Duodenal mucosa (tissue), 2 donors: ENCODE results near the gene PGC.

Experiments
- H3K27ac ChIP-seq: one replicate; pipeline ENCODE4 v1.7.0; 2013; ENCODE audit warnings: low read depth, low read length
- H3K27me3 ChIP-seq, 2 donors: one replicate each; pipeline ENCODE4 v1.7.0; 2013; ENCODE audit warnings: low read length in 2 of 2, control low read depth in 1 of 2; ENCODE audit not compliant: insufficient read depth in 2 of 2, control insufficient read depth in 1 of 2
- H3K36me3 ChIP-seq, 2 donors: one replicate each; pipeline ENCODE4 v1.7.0; 2013; ENCODE audit warnings: low read length in 2 of 2, control low read depth in 1 of 2; ENCODE audit not compliant: insufficient read depth in 2 of 2, control insufficient read depth in 1 of 2
- H3K4me1 ChIP-seq, 2 donors: one replicate each; pipeline ENCODE4 v1.7.0; 2013; ENCODE audit warnings: low read length in 2 of 2, control low read depth in 1 of 2; ENCODE audit not compliant: insufficient read depth in 2 of 2, control insufficient read depth in 1 of 2
- H3K4me3 ChIP-seq, 2 donors: one replicate each; pipeline ENCODE4 v1.7.0; 2013; ENCODE audit warnings: low read length in 2 of 2, low read depth in 1 of 2
- H3K9ac ChIP-seq, 2 donors: one replicate each; pipeline ENCODE4 v1.7.0; 2013; ENCODE audit warnings: low read length in 2 of 2, low read depth in 1 of 2
- H3K9me3 ChIP-seq, 2 donors: one replicate each; pipeline ENCODE4 v1.7.0; 2013; ENCODE audit warnings: low read length in 2 of 2, control low read depth in 1 of 2; ENCODE audit not compliant: control insufficient read depth in 1 of 2

Gene PGC

DNA sequence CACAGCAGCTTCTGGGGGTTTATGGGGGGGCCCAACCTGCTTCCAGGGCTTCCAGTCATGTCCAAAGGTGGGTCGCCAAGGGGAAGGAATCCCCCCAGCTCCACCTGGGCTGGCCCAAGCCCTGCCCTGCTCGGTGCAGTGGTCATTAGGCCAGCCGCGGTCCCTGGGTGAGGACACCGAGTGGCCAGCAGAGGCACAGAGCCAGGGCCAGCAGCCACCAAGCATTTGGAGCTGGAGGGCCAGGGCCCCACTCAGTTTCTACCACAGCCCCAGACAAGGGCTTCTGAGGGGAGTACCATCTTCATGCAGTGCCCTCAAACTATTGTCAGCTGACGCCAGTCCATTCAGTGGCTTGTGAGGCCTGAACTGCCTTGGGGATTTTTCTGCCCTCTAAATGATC lies 51.4 kb downstream of the PGC start:
- Histone ChIP-seq H3K4me3 (no peak overlapping the region), H3K27ac (no peak overlapping the region), H3K9ac (no peak overlapping the region), H3K36me3 (peaks cover 0 to 3% of the 10 kb centered on the region in 2 donors), H3K4me1 (no peaks in the 10 kb centered on the region), H3K27me3 (no peaks in the 10 kb centered on the region), H3K9me3 (no peaks in the 10 kb centered on the region)

DNA sequence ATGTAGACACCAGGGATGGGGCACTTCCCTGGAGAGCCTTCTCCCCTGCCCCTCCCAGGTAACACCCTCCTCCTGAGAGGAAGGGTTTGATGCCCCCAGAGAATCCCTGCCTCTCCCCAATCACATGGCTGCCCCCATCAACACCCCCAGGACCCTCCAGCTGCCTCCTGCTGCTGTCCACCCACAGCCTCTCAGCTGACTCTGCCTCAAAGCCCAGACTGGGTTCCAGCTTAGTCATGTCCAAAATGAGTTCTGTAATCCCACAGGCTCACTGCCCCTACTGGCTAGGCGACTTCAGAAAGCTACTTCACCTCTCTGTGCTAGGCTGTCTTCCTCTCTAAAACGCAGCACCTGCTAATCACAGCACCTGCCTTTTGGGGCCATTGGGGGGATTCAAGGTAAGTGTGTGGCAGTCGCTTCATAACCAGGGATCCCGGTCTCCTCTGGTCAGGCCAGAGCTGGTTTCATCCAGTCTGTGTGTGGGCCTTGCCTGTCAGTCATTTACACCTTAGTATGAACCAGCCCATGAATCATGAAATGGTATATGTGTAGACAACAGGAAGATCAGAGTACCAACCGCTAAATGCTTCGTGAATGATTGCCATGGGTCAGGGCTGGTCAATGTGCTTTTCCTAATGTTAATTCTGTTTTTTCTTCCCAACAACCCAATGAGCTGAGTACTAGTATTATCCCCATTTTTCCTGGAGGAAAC lies 52.2 kb downstream of the PGC start:
- H3K4me1 ChIP-seq: no peaks in the 10 kb centered on the region
- H3K27me3 ChIP-seq: no peaks in the 10 kb centered on the region
- H3K9ac ChIP-seq: no peak overlapping the region
- no peaks in the 10 kb centered on the region for H3K9me3 ChIP-seq
- H3K27ac ChIP-seq: no peak overlapping the region
- peaks cover 5 to 7% of the 10 kb centered on the region in 2 donors for H3K36me3 ChIP-seq
- H3K4me3 ChIP-seq: no peak overlapping the region

DNA sequence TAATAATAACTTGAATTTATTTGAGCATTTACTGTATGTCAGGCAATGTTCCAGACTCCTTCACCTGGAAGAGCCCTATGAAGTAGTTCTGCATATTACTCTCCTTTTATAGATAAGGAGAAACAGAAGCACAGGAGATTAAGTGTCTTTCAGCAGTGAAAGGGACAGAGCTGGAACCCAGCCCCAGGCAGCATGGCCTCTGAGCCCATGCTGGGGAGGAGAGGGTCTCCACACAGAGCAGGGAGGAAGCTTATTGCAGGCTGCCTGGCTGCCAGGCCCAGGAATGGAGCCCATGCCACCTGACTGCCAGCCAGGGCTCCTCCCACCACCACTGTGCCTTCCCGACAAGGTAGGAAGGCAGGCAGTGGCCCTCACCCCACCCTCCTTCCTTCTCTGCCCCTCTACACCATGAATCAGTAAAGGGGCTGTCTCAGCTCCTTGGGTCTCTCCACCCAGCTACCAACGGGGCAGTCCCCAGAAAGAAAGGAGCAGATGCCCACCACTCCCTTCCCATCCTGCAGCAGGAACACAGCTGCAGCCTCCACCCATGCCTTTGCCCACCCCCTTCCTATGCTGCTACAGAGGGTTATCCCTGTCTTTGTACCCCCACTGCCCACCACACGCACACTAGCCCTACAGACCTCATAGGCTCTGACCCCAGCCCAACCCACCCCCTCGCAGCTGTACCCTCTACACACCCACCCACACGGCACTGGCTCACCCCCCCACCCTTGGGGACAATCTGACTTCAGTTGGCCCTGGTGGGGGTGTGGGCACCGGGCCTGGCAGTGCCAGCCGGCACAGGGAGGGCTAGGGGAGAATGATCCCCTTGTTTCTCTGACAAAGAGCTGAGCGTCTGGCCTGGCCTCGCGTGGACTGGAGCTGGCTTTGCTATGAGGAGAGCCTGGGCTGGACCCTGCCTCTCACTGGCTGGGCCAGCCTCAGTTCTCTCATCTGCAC lies 53.6 kb downstream of the PGC start:
- H3K27me3 ChIP-seq: no peaks in the 10 kb centered on the region
- H3K4me3 ChIP-seq: no peak overlapping the region
- H3K9ac ChIP-seq: no peak overlapping the region
- H3K4me1 ChIP-seq: no peaks in the 10 kb centered on the region
- peaks cover 5 to 13% of the 10 kb centered on the region in 2 donors for H3K36me3 ChIP-seq
- H3K9me3 ChIP-seq: no peaks in the 10 kb centered on the region
- no peak overlapping the region for H3K27ac ChIP-seq

DNA sequence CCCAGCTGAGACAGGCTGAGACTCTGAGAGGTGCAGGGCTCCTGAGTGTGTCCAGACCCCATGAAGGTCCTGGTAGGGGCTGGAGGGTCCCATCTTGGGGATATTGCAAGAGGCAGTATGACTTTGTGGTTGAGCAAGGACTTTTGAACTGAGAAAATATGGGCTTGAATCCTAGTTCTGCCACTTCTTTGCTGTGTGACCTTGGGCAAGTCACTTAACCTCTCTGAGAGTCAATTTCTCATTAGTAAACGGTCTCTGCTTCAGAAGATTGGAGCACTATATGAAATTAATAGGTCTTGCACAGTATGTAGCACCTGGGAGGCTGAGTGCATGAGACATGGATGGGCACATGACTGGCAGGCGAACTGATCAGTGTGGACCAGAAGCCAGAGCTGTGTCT lies 54.5 kb downstream of the PGC start:
- H3K27me3 ChIP-seq: no peaks in the 10 kb centered on the region
- no peak overlapping the region for H3K9ac ChIP-seq
- peaks cover 0 to 2% of the 10 kb centered on the region in 2 donors for H3K4me1 ChIP-seq
- peaks cover 5 to 13% of the 10 kb centered on the region in 2 donors for H3K36me3 ChIP-seq
- H3K9me3 ChIP-seq: no peaks in the 10 kb centered on the region
- H3K27ac ChIP-seq: no peak overlapping the region
- no peak overlapping the region for H3K4me3 ChIP-seq

DNA sequence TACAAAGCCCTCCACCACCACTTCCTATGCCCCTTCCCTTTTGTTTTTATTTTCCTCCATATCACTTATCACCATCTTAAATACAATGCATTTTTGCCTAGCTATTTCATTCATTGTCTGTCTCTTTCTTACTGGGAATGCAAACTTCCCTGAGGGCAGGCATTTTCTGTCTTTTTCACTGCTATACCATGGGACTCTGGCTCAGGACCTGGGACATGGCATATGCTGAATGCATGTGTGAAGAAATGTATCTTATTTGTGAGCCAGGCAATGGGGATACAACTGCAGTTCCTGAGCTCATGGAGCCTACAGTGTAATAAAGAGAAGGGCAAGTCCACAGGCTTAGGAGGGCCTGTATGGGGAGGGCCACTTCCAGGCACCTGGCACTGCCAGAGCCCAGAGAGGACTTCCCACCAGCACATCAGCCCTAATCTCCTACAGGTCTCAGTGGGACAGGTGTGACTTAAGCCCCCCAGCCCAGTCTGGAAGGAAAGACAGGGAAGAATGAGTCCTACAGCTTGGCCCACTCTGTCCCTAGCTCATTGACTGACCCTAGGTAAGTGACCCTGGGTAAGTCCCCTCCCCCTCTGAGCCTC lies 55.0 kb downstream of the PGC start:
- H3K9ac ChIP-seq: no peak overlapping the region
- H3K36me3 ChIP-seq: peaks cover 5 to 17% of the 10 kb centered on the region in 2 donors
- peaks cover 0 to 7% of the 10 kb centered on the region in 2 donors for H3K4me1 ChIP-seq
- H3K9me3 ChIP-seq: no peaks in the 10 kb centered on the region
- no peak overlapping the region for H3K27ac ChIP-seq
- no peak overlapping the region for H3K4me3 ChIP-seq
- H3K27me3 ChIP-seq: no peaks in the 10 kb centered on the region

DNA sequence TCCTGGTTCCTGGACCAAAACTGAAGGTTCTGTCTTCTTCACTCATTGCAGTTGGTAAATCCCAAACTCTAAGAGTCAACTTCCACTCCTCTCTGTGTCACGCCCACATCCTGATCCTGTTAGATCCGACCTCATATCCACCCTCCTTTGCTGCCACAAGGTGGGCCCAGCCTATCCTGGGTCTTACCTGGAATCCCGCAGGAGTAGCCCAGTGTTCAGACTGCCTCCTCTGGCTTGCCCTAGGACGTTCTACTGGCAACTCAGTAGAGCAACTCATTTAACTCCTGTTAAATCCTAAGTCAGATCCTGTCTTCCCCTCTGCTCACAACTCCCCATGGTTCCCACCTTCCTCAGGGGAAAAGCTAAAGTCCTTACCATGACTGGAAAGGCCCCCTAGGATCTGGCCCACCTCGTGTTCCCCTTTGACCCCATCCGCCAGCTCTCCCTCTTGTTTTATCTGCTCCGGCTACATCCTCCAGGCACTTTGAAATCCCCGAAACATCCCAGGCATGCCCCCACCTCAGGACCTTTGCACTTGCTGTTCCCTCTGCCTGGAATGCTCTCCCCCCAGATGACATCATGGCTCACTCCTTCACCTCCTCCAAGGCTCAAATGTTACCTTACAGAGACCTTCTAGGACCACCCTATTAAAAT lies 55.6 kb downstream of the PGC start:
- Histone ChIP-seq H3K4me3 (no peak overlapping the region), H3K27me3 (no peaks in the 10 kb centered on the region), H3K4me1 (peaks cover 0 to 8% of the 10 kb centered on the region in 2 donors), H3K36me3 (peaks cover 5 to 23% of the 10 kb centered on the region in 2 donors), H3K9ac (no peak overlapping the region), H3K27ac (no peak overlapping the region), H3K9me3 (no peaks in the 10 kb centered on the region)

DNA sequence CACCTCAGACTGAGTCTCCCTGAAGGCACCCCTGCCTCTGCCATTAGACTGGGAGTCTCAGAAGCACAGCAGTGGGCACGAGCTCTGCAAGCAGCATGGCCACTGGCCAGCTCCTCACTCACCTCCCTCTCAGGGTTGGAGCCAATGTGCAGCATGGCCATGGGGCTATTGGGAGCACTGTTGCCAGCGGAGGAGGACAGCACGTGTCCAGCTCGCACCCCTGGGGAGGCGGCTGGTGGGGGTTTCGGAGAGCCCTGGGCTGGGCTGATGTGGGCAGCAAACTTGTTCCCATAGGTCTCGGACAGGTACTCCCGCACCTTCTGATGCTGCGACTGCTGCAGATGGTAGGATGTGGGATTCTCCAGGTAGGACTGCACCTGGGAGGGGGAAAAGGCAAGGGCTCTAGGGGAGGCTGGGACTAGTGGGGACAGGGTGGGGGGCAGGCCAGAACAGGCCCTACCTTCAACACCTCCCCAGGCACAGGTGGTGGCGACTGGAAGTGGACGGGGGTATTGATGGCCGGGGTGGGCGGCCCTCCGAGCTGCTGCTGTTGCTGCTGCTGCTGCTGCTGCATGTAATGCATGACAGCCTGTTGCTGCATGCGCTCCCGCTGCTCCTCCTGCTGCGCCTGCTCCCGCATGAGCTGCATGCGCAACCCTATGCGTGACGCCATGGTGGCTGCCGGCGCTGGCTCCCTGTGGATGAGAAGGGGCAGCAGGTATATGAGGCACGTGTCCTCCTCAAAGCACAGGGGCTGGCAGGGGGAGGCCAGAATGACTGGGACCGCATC lies 56.5 kb downstream of the PGC start:
- Histone ChIP-seq H3K9ac (no peak overlapping the region), H3K9me3 (no peaks in the 10 kb centered on the region), H3K27ac (no peak overlapping the region), H3K4me1 (peaks cover 0 to 8% of the 10 kb centered on the region in 2 donors), H3K36me3 (peaks cover 9 to 29% of the 10 kb centered on the region in 2 donors), H3K27me3 (no peaks in the 10 kb centered on the region), H3K4me3 (no peak overlapping the region)

DNA sequence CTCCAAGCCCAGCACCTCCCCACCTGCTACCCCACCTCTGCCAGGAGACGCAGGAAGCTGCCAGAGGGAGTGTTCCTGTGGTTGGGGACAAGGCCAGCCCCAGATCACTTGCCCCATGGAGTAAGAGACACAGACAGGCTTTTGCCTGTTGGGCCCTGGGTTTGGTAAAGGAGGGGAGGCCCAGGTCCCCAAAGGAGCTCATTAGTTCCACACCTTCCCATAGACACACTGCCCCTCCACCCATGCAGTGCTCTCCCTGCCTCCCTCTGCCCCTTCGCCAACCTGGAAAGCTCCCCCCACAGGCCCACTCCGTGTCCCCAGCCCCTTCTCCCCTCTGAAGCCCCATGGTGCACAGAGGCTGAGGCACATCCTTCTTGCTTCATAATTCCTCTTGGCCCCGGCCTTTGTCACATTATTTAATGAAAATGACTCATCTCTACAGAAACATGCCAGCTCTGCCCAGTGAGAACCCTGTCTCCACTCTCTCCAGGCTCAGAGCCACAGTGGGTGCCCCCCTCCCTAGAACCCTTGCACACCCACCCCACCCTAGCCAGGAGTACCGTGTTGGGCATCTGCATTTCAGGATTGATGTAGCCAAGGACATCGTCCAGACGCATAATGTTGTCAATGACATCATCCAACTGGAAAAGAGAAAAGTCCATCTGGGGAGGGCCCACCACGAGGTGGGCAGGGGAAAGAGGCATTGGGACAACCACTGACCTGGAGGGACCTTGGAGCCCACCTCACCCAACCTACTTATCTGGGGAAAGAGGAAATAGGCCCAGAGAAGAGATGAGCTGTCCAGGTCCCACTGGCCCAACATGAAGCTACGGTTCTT lies 57.8 kb downstream of the PGC start:
- Histone ChIP-seq H3K36me3 (peaks cover 14 to 34% of the 10 kb centered on the region in 2 donors), H3K27ac (no peak overlapping the region), H3K9me3 (no peaks in the 10 kb centered on the region), H3K4me1 (peaks cover 0 to 8% of the 10 kb centered on the region in 2 donors), H3K4me3 (no peak overlapping the region), H3K9ac (no peak overlapping the region), H3K27me3 (no peaks in the 10 kb centered on the region)
